RWPE2 (cell line): ENCODE data around the gene RAD21L1.

ENCODE experiments used
- ATAC-seq: fragments of 200-7000 bp; cut with Tn5 transposase; 3 replicates; pipeline ENCODE4 v1.9.1; 2021; ENCODE audit warnings: low read depth
- DNase-seq: peaks from one replicate; pipeline ENCODE4 v3.0.0-alpha.2; 2020; ENCODE audit warnings: low spot score
- H3K27ac ChIP-seq: fragments of 450-650 bp; 2 replicates; pipeline ENCODE4 v1.5.1; 2017; ENCODE audit warnings: mild to moderate bottlenecking; ENCODE audit not compliant: poor library complexity, severe bottlenecking
- H3K27me3 ChIP-seq: fragments of 250-450 bp; sonication (Bioruptor Pico); 2 replicates; pipeline ENCODE4 v1.5.1; 2021; ENCODE audit warnings: mild to moderate bottlenecking, moderate library complexity; ENCODE audit not compliant: insufficient read depth, poor library complexity, severe bottlenecking
- H3K36me3 ChIP-seq: fragments of 250-450 bp; sonication (Bioruptor Pico); 2 replicates; pipeline ENCODE4 v1.5.1; 2020; ENCODE audit warnings: low read depth, mild to moderate bottlenecking, moderate library complexity
- H3K4me1 ChIP-seq: fragments of 250-450 bp; sonication (Bioruptor Pico); 2 replicates; pipeline ENCODE4 v1.5.1; 2021; ENCODE audit warnings: mild to moderate bottlenecking, moderate library complexity; ENCODE audit not compliant: insufficient read depth, poor library complexity, severe bottlenecking
- H3K4me3 ChIP-seq: fragments of 250-450 bp; sonication (Bioruptor Pico); 2 replicates; pipeline ENCODE4 v1.5.1; 2021; ENCODE audit warnings: mild to moderate bottlenecking, moderate library complexity; ENCODE audit not compliant: severe bottlenecking
- H3K9me3 ChIP-seq: fragments of 250-450 bp; sonication (Bioruptor Pico); 2 replicates; pipeline ENCODE4 v1.5.1; 2021; ENCODE audit warnings: mild to moderate bottlenecking, moderate library complexity; ENCODE audit not compliant: severe bottlenecking
- TF ChIP-seq, protein P1 (sequence below): fragments of 450-650 bp; IDR thresholded peaks from one replicate; pipeline ENCODE4 v1.5.1; 2017; ENCODE audit warnings: mild to moderate bottlenecking, moderate library complexity; ENCODE audit not compliant: poor library complexity, severe bottlenecking

Gene RAD21L1

GRCh38 chr20:1198751-1199150 is 27.1 kb upstream of the RAD21L1 start:
- no peaks in the 10 kb centered on the region for H3K9me3 ChIP-seq
- DNase-seq: no peak
- TF ChIP-seq, protein P1, sequence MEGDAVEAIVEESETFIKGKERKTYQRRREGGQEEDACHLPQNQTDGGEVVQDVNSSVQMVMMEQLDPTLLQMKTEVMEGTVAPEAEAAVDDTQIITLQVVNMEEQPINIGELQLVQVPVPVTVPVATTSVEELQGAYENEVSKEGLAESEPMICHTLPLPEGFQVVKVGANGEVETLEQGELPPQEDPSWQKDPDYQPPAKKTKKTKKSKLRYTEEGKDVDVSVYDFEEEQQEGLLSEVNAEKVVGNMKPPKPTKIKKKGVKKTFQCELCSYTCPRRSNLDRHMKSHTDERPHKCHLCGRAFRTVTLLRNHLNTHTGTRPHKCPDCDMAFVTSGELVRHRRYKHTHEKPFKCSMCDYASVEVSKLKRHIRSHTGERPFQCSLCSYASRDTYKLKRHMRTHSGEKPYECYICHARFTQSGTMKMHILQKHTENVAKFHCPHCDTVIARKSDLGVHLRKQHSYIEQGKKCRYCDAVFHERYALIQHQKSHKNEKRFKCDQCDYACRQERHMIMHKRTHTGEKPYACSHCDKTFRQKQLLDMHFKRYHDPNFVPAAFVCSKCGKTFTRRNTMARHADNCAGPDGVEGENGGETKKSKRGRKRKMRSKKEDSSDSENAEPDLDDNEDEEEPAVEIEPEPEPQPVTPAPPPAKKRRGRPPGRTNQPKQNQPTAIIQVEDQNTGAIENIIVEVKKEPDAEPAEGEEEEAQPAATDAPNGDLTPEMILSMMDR: no peak
- no peaks in the 10 kb centered on the region for H3K4me1 ChIP-seq
- H3K36me3 ChIP-seq: no peaks in the 10 kb centered on the region
- H3K27me3 ChIP-seq: no peaks in the 10 kb centered on the region
- no peak overlapping the region for H3K27ac ChIP-seq
- H3K4me3 ChIP-seq: no peak overlapping the region
- no peak for ATAC-seq

- TF ChIP-seq, protein P1: no peak
- H3K4me1 ChIP-seq: no peaks in the 10 kb centered on the region
- H3K4me3 ChIP-seq: no peak overlapping the region
- ATAC-seq (no peak), DNase-seq (no peak)
- H3K36me3 ChIP-seq: no peaks in the 10 kb centered on the region
- no peaks in the 10 kb centered on the region for H3K9me3 ChIP-seq
- no peaks in the 10 kb centered on the region for H3K27me3 ChIP-seq
- no peak overlapping the region for H3K27ac ChIP-seq
These were observed 26.5 kb upstream of the RAD21L1 start for GRCh38 chr20:1199212-1199873.

DNA sequence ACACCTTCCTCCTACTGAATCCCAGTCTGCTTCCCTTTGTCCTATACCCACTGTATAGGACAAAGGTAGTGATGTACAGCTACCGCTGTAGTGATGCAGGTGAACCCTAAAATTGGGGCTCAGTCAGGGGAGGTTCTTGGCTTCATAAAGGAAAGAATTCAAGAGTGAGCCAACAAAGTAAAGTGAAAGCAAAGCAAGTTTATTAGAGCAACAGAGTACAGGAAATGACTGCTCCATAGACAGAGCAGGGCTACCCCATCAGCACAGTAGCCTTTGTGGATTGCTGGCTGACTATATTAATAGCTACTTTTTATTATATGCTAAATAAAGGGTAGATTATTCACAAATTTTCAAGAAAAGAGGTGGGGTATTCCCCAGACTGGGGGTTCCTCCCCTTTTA is 25.9 kb upstream of the RAD21L1 start:
- Histone ChIP-seq H3K4me3 (no peak overlapping the region), H3K27me3 (no peaks in the 10 kb centered on the region), H3K9me3 (no peaks in the 10 kb centered on the region), H3K4me1 (no peaks in the 10 kb centered on the region), H3K27ac (no peak overlapping the region), H3K36me3 (no peaks in the 10 kb centered on the region)
- TF ChIP-seq, protein P1: no peak
- ATAC-seq: peak; percentile 45; the same call in 1 of the 3 replicates
- DNase-seq: no peak

GRCh38 chr20:1202762-1203504 is 22.9 kb upstream of the RAD21L1 start, which contains the start of gene C20orf202:
C20orf202 (plus strand) TSS chr20:1203454; CDS start chr20:1203586, 132 bp downstream.
- no peaks in the 10 kb centered on the region for H3K9me3 ChIP-seq

More at GRCh38 chr20:1202762-1203504, 22.9 kb upstream of the RAD21L1 start, which contains the start of gene C20orf202:
- TF ChIP-seq, protein P1: no peak
- Histone ChIP-seq H3K4me3 (no peak within 1 kb of the TSS), H3K36me3 (no peaks in the 10 kb centered on the region), H3K27me3 (no peaks in the 10 kb centered on the region), H3K4me1 (no peaks in the 10 kb centered on the region), H3K27ac (no peak within 1 kb of the TSS)
- ATAC-seq: no peak
- DNase-seq: no peak
